HG02870 (cell line): ENCODE measurements around the gene HES4.

Experiments used
- ATAC-seq: cut with Tn5 transposase; IDR thresholded peaks from one replicate; pipeline ENCODE4 v1.9.1; 2021; ENCODE audit warnings: mild to moderate bottlenecking, moderate library complexity; ENCODE audit not compliant: unreplicated experiment

The HES4 gene, protein sequence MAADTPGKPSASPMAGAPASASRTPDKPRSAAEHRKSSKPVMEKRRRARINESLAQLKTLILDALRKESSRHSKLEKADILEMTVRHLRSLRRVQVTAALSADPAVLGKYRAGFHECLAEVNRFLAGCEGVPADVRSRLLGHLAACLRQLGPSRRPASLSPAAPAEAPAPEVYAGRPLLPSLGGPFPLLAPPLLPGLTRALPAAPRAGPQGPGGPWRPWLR

DNA sequence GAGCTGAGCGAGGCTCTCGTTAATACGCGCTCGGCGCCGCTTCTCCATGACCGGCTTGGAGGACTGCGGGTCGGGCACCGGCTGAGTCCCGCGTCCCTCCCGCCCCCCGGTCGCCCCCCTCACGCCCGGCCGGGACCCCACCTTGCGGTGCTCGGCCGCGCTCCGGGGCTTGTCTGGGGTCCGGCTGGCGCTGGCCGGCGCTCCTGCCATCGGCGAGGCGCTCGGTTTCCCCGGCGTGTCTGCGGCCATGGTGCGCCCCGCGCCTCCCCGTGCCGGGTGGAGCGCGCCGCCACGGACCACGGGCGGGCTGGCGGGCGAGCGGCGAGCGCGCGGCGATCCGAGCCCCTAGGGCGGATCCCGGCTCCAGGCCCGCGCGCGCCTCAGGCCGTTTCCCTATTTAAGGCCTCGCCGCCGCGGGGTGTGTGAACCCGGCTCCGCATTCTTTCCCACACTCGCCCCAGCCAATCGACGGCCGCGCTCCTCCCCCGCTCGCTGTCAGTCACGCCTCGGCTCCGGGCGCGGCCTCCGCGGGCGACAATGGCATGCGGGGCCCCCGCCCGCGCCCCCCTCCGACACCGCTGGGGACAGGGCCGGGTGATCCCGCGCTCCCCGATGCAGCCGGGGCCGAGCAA is at the start of gene HES4:
Gene HES4, minus strand, starts transcription at position 373 of the 632 bp plus-strand sequence. Its CDS starts 124 bp downstream, at position 249.
- ATAC-seq, result no peak

DNA sequence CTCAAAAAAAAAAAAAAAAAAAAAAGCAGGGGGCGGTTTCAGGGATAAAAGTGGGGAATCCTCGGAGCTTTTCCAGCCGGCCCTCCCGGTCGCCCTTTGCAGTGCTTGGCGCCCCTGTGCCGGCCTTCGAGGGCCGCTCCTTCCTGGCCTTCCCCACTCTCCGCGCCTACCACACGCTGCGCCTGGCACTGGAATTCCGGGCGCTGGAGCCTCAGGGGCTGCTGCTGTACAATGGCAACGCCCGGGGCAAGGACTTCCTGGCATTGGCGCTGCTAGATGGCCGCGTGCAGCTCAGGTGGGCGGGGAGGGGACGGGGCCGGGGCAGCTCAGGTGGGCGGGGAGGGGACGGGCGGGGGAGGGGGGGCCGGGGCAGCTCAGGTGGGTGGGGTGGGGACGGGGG is 48.9 kb upstream of the HES4 start:
- ATAC-seq, result no peak

DNA sequence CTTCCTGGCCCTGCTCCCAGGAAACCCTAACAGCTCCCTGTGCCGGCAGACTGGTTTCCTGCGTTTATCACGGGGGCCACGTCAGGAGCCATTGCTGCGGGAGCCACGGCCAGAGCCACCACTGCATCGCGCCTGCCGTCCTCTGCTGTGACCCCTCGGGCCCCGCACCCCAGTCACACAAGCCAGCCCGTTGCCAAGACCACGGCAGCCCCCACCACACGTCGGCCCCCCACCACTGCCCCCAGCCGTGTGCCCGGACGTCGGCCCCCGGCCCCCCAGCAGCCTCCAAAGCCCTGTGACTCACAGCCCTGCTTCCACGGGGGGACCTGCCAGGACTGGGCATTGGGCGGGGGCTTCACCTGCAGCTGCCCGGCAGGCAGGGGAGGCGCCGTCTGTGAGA is 48.1 kb upstream of the HES4 start:
- ATAC-seq, result no peak

DNA sequence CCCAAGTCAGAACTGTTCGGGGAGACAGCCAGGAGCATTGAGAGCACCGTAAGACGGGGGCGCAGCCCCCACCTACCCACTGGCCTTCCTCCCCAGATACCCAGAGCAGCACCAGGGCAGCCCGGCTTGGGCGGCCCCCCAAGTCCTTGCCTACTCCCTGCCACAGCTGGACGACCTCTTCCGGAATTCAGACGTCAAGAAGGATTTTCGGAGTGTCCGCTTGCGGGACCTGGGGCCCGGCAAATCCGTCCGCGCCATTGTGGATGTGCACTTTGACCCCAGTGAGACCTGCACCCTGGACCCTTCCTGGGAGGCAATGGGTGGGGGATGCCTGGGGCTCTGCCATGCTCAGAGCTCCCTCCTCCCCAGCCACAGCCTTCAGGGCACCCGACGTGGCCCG is 47.5 kb upstream of the HES4 start:
- no peak for ATAC-seq

DNA sequence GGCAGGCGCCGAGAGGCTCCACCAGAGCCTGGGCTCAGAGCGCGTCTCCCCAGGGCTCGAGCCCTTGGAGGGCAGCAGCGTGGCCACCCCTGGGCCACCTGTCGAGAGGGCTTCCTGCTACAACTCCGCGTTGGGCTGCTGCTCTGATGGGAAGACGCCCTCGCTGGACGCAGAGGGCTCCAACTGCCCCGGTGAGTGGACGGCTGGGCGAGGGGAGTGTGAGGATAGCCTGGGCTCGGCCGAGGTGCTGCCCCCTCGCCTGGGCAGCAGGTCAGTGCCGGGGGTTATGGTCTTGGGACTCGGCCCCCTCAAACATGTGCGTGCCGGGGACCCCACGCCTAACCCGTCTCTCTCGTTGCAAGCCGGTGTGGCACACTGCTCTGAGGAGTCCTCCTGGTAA is 46.9 kb upstream of the HES4 start:
- no peak for ATAC-seq

DNA sequence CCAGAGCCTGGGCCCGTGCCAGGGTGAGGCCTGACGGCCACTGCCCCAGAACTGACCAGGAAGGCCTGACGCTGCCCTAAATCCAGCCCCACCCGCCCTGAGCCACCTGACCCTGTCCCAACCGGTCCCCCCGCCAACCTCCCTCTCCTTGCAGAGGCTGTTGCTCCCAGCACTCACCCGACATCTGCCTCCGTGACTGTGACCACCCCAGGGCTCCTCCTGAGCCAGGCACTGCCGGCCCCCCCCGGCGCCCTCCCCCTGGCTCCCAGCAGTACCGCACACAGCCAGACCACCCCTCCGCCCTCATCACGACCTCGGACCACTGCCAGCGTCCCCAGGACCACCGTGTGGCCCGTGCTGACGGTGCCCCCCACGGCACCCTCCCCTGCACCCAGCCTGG is 46.3 kb upstream of the HES4 start:
- ATAC-seq, result no peak

DNA sequence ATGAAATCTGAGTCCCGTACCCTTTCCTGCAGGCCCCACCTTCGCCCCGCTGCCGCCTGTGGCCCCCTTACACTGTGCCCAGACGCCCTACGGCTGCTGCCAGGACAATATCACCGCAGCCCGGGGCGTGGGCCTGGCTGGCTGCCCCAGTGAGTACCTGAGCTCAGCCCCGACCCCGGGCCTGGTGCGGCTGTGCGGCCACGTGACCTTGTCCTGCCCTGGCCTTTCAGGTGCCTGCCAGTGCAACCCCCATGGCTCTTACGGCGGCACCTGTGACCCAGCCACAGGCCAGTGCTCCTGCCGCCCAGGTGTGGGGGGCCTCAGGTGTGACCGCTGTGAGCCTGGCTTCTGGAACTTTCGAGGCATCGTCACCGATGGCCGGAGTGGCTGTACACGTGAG is 45.2 kb upstream of the HES4 start:
- no peak for ATAC-seq

DNA sequence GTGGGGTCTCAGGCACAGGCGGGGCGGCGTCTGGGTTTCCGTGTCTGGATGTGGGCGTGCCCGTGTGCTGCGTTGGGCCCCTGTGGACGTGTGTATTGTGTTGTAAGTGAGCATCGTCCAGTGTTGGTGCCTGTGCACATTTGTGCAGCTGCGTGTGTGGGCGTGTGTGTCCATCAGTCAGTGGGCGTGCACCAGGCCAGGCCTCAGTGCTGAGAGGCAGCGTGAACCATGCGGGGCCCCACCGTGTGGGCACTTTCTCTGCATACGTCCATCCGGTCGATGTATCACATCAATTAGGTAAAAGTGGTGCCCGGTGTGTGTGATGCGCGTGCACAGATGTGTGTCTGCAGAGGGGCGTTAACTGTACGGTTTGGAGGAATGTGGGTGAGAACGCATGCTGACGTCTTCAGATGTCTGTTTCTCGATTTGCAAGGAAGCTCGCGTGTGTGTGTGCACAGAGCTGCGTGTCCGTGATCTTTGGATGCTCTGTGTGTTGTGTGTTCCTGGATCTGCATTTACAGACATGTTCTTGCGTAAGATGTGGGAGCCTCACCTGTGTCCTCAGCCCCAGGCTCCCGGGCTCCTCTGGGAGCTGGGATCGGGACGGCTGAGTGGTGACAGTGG is 44.7 kb upstream of the HES4 start:
- no peak for ATAC-seq

DNA sequence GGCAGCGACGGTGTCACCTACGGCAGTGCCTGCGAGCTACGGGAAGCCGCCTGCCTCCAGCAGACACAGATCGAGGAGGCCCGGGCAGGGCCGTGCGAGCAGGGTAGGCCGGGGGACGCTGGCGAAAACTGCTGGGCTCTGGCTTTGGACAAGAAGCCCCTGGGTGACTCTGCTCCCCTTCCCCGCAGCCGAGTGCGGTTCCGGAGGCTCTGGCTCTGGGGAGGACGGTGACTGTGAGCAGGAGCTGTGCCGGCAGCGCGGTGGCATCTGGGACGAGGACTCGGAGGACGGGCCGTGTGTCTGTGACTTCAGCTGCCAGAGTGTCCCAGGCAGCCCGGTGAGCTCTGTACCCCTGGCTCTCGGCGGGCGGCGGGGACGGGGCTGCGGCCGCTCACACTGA is 44.0 kb upstream of the HES4 start:
- ATAC-seq, result no peak

DNA sequence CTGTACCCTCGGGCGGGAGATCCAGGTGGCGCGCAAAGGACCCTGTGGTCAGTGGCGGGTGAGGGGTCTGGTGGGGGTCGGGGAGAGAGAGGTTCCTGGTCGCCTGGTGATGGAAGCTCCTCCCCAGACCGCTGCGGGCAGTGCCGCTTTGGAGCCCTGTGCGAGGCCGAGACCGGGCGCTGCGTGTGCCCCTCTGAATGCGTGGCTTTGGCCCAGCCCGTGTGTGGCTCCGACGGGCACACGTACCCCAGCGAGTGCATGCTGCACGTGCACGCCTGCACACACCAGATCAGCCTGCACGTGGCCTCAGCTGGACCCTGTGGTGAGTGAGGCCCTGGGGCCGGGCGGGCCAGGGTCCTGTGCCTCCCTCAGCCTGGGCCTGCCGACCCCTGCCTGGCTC is 43.5 kb upstream of the HES4 start:
- ATAC-seq, result no peak

DNA sequence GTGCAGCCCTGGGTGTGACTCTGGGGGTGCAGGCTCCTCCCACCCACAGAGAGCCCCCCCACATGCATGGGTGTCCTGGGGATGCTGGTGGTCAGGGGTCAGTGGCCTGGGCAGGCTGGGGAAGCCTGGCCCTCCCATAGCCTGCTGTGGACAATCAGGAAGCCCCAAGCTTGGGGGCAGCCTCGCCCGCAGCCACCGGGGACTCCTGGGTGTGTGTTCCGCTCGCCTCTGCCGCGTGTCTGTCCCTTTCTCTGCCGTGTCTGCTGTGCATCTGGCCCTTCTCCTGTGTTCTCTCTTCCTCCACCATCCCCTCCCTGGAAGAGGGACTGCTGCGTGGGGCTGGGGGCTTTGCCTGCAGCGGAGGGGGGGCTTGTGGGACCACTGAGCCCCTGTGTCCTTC is 42.9 kb upstream of the HES4 start:
- no peak for ATAC-seq

DNA sequence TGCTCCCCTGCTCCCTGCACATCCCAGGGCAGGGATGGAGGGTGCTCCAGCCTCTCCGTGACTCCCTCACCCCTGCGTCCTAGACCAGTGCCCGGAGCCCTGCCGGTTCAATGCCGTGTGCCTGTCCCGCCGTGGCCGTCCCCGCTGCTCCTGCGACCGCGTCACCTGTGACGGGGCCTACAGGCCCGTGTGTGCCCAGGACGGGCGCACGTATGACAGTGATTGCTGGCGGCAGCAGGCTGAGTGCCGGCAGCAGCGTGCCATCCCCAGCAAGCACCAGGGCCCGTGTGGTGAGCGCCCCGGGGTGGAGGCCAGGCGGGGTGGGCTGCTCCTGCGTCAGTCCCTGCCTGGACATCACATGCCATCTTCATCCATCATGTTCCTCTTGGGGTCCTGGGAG is 42.0 kb upstream of the HES4 start:
- no peak for ATAC-seq

DNA sequence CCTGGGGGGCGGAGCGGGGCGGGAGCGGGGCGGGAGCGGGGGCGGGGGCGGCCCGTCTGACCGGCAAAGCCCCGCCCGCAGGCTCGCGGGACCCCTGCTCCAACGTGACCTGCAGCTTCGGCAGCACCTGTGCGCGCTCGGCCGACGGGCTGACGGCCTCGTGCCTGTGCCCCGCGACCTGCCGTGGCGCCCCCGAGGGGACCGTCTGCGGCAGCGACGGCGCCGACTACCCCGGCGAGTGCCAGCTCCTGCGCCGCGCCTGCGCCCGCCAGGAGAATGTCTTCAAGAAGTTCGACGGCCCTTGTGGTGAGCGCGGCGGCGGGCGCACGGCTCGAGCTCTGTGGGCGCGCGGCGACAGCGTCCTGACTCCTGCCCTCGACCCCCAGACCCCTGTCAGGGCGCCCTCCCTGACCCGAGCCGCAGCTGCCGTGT is 41.2 kb upstream of the HES4 start:
- no peak for ATAC-seq

DNA sequence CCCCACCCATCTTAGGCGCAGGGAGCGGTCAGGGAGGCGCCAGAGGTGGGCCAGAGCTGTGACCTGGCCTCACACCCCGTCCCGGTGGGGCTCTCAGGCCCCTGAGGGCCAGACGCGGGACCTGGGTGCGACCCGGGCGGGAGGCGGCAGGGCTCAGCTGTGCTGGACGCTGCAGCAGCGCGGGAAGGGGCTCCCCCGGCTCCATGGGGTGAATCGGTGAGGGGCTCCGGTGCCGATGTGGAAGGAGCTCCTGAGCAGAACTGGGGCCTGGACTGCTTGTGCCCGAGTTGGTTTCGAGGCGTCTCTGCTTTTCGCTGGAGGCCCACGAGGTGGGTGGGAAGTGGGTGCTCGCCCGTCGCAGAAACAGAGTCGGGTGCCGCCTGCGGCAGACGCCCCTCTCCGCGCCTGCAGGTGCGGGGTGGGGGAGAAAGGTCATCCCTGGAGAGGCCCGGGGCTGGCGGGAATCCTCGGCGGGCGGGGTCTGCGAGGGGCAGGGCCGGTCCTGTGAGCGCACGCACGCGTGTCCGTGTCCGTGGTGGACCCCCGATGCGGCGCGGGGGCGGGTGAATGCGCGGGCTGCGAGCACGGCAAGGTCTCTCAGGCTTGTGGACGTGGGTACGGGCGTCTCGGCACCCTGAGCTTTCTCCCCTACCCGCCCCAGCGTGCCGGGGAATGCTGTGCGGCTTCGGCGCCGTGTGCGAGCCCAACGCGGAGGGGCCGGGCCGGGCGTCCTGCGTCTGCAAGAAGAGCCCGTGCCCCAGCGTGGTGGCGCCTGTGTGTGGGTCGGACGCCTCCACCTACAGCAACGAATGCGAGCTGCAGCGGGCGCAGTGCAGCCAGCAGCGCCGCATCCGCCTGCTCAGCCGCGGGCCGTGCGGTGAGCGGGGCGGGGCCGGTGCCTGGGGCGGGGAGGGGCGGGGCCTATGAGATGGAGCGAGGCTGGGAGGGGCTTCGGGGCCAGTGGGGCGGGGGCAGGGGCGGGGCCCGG is 40.4 kb upstream of the HES4 start:
- ATAC-seq, result no peak

DNA sequence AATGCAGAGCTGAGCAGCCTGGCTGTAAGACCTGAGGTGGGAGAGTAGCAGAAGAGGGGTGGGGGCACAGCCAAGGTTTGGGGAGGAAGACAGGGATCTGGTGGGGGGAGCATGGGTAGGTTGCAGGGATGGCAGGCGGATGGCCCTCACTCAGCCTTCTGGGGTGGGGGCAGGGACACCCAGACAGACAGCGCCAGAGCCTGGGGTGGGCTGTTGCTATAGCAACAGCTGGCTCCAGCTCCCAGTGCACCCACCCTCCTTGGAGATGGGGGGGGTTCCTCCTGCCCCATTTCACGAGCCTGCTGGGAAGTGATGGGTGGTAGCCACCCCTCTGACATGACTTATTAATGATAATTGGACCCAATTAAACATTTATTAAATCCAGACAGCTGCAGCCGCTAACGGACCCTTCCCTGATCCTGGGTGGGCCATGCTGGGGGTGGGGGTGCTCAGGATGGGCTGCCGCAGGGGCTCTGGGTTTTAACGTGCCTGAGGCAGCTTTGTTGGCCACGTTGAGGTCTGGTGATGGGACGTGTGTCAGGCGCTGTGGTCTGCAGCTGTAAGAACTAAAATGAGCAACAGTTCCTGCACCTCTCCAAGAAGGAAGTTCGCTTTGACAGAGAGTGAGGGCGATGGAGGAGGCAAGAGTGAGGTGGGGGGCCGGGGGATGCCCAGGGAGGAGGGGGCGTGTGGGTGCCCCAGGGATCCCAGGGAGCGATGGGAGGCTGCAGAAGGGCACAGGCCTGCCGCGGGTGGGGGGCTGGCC is 39.4 kb upstream of the HES4 start:
- ATAC-seq, result no peak

DNA sequence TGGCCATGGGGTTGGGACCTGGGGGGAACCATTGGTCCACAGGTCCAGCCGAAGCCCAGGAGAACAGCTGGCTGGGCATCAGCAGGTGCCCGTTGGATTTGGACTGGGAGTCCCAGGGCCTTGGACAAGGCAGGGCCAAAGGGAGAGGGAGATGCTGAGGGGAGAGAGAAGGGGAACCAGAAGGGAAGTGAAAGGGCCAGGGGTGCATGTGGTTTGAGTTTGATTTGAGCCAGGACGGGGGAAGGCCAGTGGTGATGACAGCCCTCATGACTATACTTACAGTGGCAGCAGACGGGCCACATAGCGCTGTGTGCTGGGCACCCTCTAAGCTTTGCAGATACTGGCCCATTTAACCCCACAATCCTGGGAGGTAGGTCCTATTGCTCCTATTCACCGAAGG is 38.8 kb upstream of the HES4 start:
- ATAC-seq, result peak; percentile 50

DNA sequence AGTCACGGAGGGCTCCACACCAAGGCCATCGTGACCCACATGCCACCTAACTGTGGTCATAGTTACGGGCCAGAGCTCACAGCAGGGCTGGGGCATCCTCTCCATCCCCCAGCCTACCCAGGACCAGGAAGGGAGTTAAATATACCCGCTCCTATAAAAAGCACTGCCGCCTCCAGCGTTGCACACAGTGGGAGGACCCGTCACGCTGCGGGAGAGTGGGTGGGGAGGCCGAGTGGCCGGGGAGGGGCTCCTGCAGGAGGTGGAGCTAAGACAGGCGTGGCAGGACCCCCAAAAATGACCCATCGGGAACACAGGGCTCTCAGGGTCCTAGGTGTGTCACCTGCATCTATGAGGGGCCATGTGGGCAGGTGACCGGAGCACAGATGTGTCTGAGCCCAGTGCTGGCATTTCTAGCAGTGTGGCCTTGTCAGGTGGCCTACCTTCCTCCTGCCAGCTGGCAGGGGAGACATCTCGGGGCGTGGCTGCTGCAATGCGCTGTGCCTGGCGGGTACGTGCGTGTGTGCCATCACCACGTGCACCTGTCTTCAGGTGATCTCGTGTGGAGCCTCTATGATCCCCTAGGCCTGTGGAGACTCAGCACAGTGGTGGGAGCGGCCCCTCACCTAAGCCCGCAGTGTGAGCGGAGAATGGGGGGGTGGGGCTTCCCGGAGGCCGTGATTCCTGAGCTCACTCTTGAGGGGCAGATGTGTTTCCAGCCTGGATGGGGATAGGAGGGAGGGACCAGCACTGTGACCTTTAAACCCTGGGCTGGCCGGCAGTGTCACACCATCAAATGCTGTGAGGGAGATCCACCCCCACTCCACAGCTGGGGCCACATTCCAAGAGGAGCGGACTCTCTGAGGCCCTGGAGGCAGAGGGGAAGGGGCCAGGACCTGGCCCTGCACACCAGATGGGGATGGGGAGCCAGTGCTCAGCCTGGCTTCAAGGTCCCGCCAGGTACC is 37.8 kb upstream of the HES4 start:
- no peak for ATAC-seq

DNA sequence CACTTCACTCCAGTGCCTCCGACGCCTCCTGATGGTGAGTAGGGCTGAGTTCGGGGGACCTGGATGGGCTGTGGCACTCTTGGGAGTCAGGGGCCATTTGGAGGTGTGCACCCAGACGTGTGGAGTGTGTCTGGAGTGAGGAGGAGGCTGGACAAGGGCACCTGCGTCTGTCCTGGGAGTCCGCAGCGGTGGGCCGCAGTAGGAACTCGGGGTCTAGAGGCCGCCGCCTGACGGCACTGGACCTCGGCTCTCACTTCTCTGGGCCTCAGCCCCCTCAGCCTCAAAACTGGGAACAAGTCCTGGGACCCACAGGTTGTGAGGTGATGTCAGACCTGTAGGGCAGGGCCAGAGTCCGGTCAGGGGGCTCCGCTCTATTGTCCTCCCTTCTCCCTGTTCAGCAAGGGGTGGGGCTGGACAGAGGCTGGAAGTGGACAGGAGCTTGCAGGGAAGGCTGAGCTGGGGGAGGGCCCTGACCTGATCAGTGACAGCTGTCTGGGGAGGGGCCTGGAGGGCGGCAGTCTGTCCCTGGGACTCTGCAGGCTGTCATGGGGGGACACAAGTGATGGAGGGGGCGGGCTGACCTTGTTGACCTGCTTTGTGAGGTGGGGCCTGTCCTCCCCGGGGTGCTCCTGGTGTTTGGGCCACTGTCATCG is 35.5 kb upstream of the HES4 start:
- no peak for ATAC-seq

DNA sequence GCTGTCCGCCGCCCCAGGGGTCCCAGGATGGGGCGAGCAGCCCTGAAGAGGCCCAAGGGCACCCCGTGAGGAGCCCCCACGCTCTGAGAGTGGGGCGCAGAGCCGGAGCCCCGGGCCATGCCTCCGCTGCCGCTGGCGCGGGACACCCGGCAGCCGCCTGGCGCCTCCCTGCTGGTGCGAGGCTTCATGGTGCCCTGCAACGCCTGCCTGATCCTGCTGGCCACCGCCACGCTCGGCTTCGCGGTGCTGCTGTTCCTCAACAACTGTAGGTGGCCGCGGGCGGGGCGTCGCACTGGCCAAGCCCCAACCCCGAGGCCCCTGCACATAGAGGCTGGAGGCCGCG is 34.5 kb upstream of the HES4 start:
- no peak for ATAC-seq
